ENCODE measurements around the gene EMCN.

The EMCN gene

GRCh38 chr4:100422894-100423293, 94.9 kb downstream of the EMCN start:
- Histone ChIP-seq H3K4me3 (ENCODE audit: low read depth, low read length) (no peak overlapping the region), H3K14ac (ENCODE audit: low read length) (no peak overlapping the region), H3K36me3 (ENCODE audit: control insufficient read depth in 1 of 2, insufficient read depth in 2 of 2, low read length in 2 of 2) (no peaks in the 10 kb centered on the region), H2BK5ac (ENCODE audit: low read depth, low read length, poor library complexity) (no peak overlapping the region), H3K27me3 (ENCODE audit: insufficient read depth, low read length) (no peaks in the 10 kb centered on the region), H3K79me1 (ENCODE audit: low read length) (no peaks in the 10 kb centered on the region), H2BK120ac (ENCODE audit: insufficient read depth, low read length, poor library complexity) (no peak overlapping the region), H3K4me2 (ENCODE audit: low read length) (no peak overlapping the region), H3K79me2 (ENCODE audit: control insufficient read depth, insufficient read depth, low read length, poor library complexity) (no peaks in the 10 kb centered on the region), H4K12ac (ENCODE audit: low read depth, low read length) (no peak overlapping the region), H4K8ac (ENCODE audit: low read depth, low read length) (no peak overlapping the region), H2AK5ac (ENCODE audit: low read length) (no peak overlapping the region), H3K9me3 (ENCODE audit: insufficient read depth, low read depth, low read length) (no peaks in the 10 kb centered on the region), H2BK12ac (ENCODE audit: low read length) (no peak overlapping the region), H2AFZ (ENCODE audit: insufficient read depth, low read length, poor library complexity) (no peak overlapping the region), H3K4ac (ENCODE audit: low read depth, low read length) (no peak overlapping the region), H3K4me1 (ENCODE audit: control insufficient read depth in 1 of 2, insufficient read depth in 2 of 2, low read length in 2 of 2) (peaks cover 0 to under 1% of the 10 kb centered on the region in 2 experiments), H3K27ac (ENCODE audit: low read depth, low read length) (no peak overlapping the region), H3K23ac (ENCODE audit: low read length) (no peak overlapping the region), H3K9ac (ENCODE audit: low read length) (no peak overlapping the region), H4K91ac (ENCODE audit: low read depth, low read length) (no peak overlapping the region), H3K18ac (ENCODE audit: low read length) (no peak overlapping the region)
- no peak for DNase-seq
- no CpG with 5 or more reads among the region's 1 CpG for WGBS (ENCODE audit: extremely low coverage, insufficient coverage, insufficient read length)

- Histone ChIP-seq H2BK5ac (ENCODE audit: low read depth, low read length, poor library complexity) (no peak overlapping the region), H4K12ac (ENCODE audit: low read depth, low read length) (no peak overlapping the region), H3K27me3 (ENCODE audit: insufficient read depth, low read length) (no peaks in the 10 kb centered on the region), H3K79me1 (ENCODE audit: low read length) (no peaks in the 10 kb centered on the region), H3K4me2 (ENCODE audit: low read length) (no peak overlapping the region), H3K9ac (ENCODE audit: low read length) (no peak overlapping the region), H3K18ac (ENCODE audit: low read length) (no peak overlapping the region), H3K4ac (ENCODE audit: low read depth, low read length) (no peak overlapping the region), H3K4me1 (ENCODE audit: control insufficient read depth in 1 of 2, insufficient read depth in 2 of 2, low read length in 2 of 2) (no peaks in the 10 kb centered on the region), H3K79me2 (ENCODE audit: control insufficient read depth, insufficient read depth, low read length, poor library complexity) (no peaks in the 10 kb centered on the region), H4K91ac (ENCODE audit: low read depth, low read length) (no peak overlapping the region), H4K8ac (ENCODE audit: low read depth, low read length) (no peak overlapping the region), H3K9me3 (ENCODE audit: insufficient read depth, low read depth, low read length) (no peaks in the 10 kb centered on the region), H2BK12ac (ENCODE audit: low read length) (no peak overlapping the region), H3K27ac (ENCODE audit: low read depth, low read length) (no peak overlapping the region), H3K23ac (ENCODE audit: low read length) (no peak overlapping the region), H3K14ac (ENCODE audit: low read length) (no peak overlapping the region), H2AK5ac (ENCODE audit: low read length) (no peak overlapping the region), H3K4me3 (ENCODE audit: low read depth, low read length) (no peak overlapping the region), H3K36me3 (ENCODE audit: control insufficient read depth in 1 of 2, insufficient read depth in 2 of 2, low read length in 2 of 2) (no peaks in the 10 kb centered on the region), H2AFZ (ENCODE audit: insufficient read depth, low read length, poor library complexity) (no peak overlapping the region), H2BK120ac (ENCODE audit: insufficient read depth, low read length, poor library complexity) (no peak overlapping the region)
- DNase-seq, result peak in 1 of 2 donors; percentile 27
- WGBS (ENCODE audit: extremely low coverage, insufficient coverage, insufficient read length), result no CpG with 5 or more reads among the region's 3 CpGs
Measured at GRCh38 chr4:100421361-100421978, 96.4 kb downstream of the EMCN start.

DNA sequence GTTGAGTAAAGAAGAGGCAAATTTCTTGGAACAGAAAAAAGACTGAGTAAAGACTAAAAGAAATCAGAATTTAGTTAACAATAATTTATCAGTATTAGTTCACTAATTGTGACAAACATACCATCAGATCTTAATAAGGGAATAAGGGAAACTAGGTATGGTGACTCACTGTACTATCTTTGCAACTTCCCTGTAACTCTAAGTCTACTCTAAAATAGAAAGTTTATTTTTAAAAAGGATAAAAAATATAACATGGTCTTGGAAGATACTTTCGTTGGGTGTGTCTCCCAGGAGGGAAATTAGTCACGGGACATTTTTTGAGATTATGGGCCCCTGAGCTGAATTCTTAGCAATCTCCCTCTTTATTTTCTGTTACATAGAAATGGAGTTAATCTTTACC, 97.3 kb downstream of the EMCN start:
- Histone ChIP-seq H3K27me3 (ENCODE audit: insufficient read depth, low read length) (no peaks in the 10 kb centered on the region), H2AFZ (ENCODE audit: insufficient read depth, low read length, poor library complexity) (no peak overlapping the region), H3K18ac (ENCODE audit: low read length) (no peak overlapping the region), H3K23ac (ENCODE audit: low read length) (no peak overlapping the region), H3K4me2 (ENCODE audit: low read length) (no peak overlapping the region), H3K4ac (ENCODE audit: low read depth, low read length) (no peak overlapping the region), H2BK120ac (ENCODE audit: insufficient read depth, low read length, poor library complexity) (no peak overlapping the region), H3K79me1 (ENCODE audit: low read length) (no peaks in the 10 kb centered on the region), H4K12ac (ENCODE audit: low read depth, low read length) (no peak overlapping the region), H2AK5ac (ENCODE audit: low read length) (no peak overlapping the region), H3K4me1 (ENCODE audit: control insufficient read depth in 1 of 2, insufficient read depth in 2 of 2, low read length in 2 of 2) (no peaks in the 10 kb centered on the region), H3K27ac (ENCODE audit: low read depth, low read length) (no peak overlapping the region), H3K9me3 (ENCODE audit: insufficient read depth, low read depth, low read length) (no peaks in the 10 kb centered on the region), H3K9ac (ENCODE audit: low read length) (no peak overlapping the region), H3K4me3 (ENCODE audit: low read depth, low read length) (no peak overlapping the region), H3K14ac (ENCODE audit: low read length) (no peak overlapping the region), H4K8ac (ENCODE audit: low read depth, low read length) (no peak overlapping the region), H4K91ac (ENCODE audit: low read depth, low read length) (no peak overlapping the region), H2BK5ac (ENCODE audit: low read depth, low read length, poor library complexity) (no peak overlapping the region), H3K36me3 (ENCODE audit: control insufficient read depth in 1 of 2, insufficient read depth in 2 of 2, low read length in 2 of 2) (no peaks in the 10 kb centered on the region), H3K79me2 (ENCODE audit: control insufficient read depth, insufficient read depth, low read length, poor library complexity) (no peaks in the 10 kb centered on the region), H2BK12ac (ENCODE audit: low read length) (no peak overlapping the region)
- WGBS (ENCODE audit: extremely low coverage, insufficient coverage, insufficient read length), result no CpG with 5 or more reads among the region's 2 CpGs
- DNase-seq, result no peak

GRCh38 chr4:100417565-100417964, 100.3 kb downstream of the EMCN start:
- Histone ChIP-seq H2BK120ac (ENCODE audit: insufficient read depth, low read length, poor library complexity) (no peak overlapping the region), H2AFZ (ENCODE audit: insufficient read depth, low read length, poor library complexity) (no peak overlapping the region), H3K79me2 (ENCODE audit: control insufficient read depth, insufficient read depth, low read length, poor library complexity) (no peaks in the 10 kb centered on the region), H3K9me3 (ENCODE audit: insufficient read depth, low read depth, low read length) (no peaks in the 10 kb centered on the region), H3K27ac (ENCODE audit: low read depth, low read length) (no peak overlapping the region), H4K12ac (ENCODE audit: low read depth, low read length) (no peak overlapping the region), H2AK5ac (ENCODE audit: low read length) (no peak overlapping the region), H3K4me1 (ENCODE audit: control insufficient read depth in 1 of 2, insufficient read depth in 2 of 2, low read length in 2 of 2) (no peaks in the 10 kb centered on the region), H2BK12ac (ENCODE audit: low read length) (no peak overlapping the region), H3K79me1 (ENCODE audit: low read length) (no peaks in the 10 kb centered on the region), H3K4ac (ENCODE audit: low read depth, low read length) (no peak overlapping the region), H4K91ac (ENCODE audit: low read depth, low read length) (no peak overlapping the region), H3K23ac (ENCODE audit: low read length) (no peak overlapping the region), H3K36me3 (ENCODE audit: control insufficient read depth in 1 of 2, insufficient read depth in 2 of 2, low read length in 2 of 2) (no peaks in the 10 kb centered on the region), H3K4me3 (ENCODE audit: low read depth, low read length) (no peak overlapping the region), H3K14ac (ENCODE audit: low read length) (no peak overlapping the region), H3K27me3 (ENCODE audit: insufficient read depth, low read length) (no peaks in the 10 kb centered on the region), H4K8ac (ENCODE audit: low read depth, low read length) (no peak overlapping the region), H3K9ac (ENCODE audit: low read length) (no peak overlapping the region), H2BK5ac (ENCODE audit: low read depth, low read length, poor library complexity) (no peak overlapping the region), H3K4me2 (ENCODE audit: low read length) (no peak overlapping the region), H3K18ac (ENCODE audit: low read length) (no peak overlapping the region)
- WGBS (ENCODE audit: extremely low coverage, insufficient coverage, insufficient read length), result no CpG with 5 or more reads among the region's 1 CpG
- no peak for DNase-seq

Data from trophoblast cell (in vitro differentiated cells and primary cell).